ENCODE measurements around the gene SKIL. TPM values are rescaled to one million over a fixed set of nuclear protein-coding genes. Genes with fewer than 3 reads are reported as not detected.

Gene SKIL
- total and polyA plus RNA-seq, 2 experiments from 2014 or later = 141 to 358 TPM

GRCh38 chr3:170423001-170423615 is 65.6 kb downstream of the SKIL start:
- TF ChIP-seq NANOG (IDR thresholded peaks at IDR 0.05; ENCODE audit: borderline replicate concordance) = no peak
- no peak for TF ChIP-seq ZNF331 (CRISPR knock-in tag; IDR thresholded peaks at IDR 0.05; ENCODE audit: low read depth)
- no peak for TF ChIP-seq CTCF (conservative IDR thresholded peaks at IDR 0.05; ENCODE audit: low read depth in 2 of 2)
- no peak for TF ChIP-seq ZNF462 (CRISPR knock-in tag; IDR thresholded peaks at IDR 0.05)
- TF ChIP-seq STAT1 (IDR thresholded peaks at IDR 0.05; ENCODE audit: unreplicated experiment) = no peak
- TF ChIP-seq REST (IDR thresholded peaks at IDR 0.05; ENCODE audit: unreplicated experiment) = no peak
- TF ChIP-seq ZNF114 (CRISPR knock-in tag; IDR thresholded peaks at IDR 0.05) = no peak
- H3K27me3 Mint-ChIP-seq (ENCODE audit: insufficient read depth, low read depth, poor library complexity) = peaks cover 27% of the 10 kb centered on the region
- H3K27ac Mint-ChIP-seq = no peak overlapping the region
- H3K27ac ChIP-seq (ENCODE audit: low read depth) = no peak overlapping the region
- H3K4me1 ChIP-seq (ENCODE audit: insufficient read depth) = peaks cover 25% of the 10 kb centered on the region
- H3K9me3 Mint-ChIP-seq = 0 out of 3 replicates have a peak, but pooled peaks cover 2% of the 10 kb centered on the region
- no peak for ATAC-seq
- H2AFZ ChIP-seq = no peak overlapping the region
- no peak overlapping the region for H3K4me3 ChIP-seq
- no peaks in the 10 kb centered on the region for H4K20me1 ChIP-seq (replicated peaks; ENCODE audit: insufficient read depth)
- H3K79me2 ChIP-seq (replicated peaks; ENCODE audit: insufficient read depth) = no peaks in the 10 kb centered on the region
- H3K4me2 ChIP-seq = no peak overlapping the region
- no peaks in the 10 kb centered on the region for H3K36me3 ChIP-seq (ENCODE audit: insufficient read depth)
- peaks cover 38% of the 10 kb centered on the region for H3K27me3 ChIP-seq (ENCODE audit: insufficient read depth)
- H3K4me3 Mint-ChIP-seq = no peak overlapping the region
- H3F3A ChIP-seq (replicated peaks; ENCODE audit: low read depth) = peaks cover 15% of the 10 kb centered on the region
- DNase-seq (ENCODE audit: low spot score) = no peak
- peaks cover 28% of the 10 kb centered on the region for H3K4me1 Mint-ChIP-seq
- H3K36me3 Mint-ChIP-seq (ENCODE audit: low read depth) = peaks cover 6% of the 10 kb centered on the region; the same call in 1 of the 3 replicates
- 0 out of 2 replicates have a peak, but pooled peaks cover under 1% of the 10 kb centered on the region for H3K9me2 ChIP-seq (ENCODE audit: insufficient read depth)

Data from GM23338 (cell line).